ENCODE measurements around the gene ZBTB12. TPM values are rescaled to one million over a fixed set of nuclear protein-coding genes. Genes with fewer than 3 reads are reported as not detected.
"Not testable (repeated sequence)": the region's sequence is repeated elsewhere in the genome, so short reads cannot be mapped to it uniquely, and the experiment has no call there.

ZBTB12 gene, protein sequence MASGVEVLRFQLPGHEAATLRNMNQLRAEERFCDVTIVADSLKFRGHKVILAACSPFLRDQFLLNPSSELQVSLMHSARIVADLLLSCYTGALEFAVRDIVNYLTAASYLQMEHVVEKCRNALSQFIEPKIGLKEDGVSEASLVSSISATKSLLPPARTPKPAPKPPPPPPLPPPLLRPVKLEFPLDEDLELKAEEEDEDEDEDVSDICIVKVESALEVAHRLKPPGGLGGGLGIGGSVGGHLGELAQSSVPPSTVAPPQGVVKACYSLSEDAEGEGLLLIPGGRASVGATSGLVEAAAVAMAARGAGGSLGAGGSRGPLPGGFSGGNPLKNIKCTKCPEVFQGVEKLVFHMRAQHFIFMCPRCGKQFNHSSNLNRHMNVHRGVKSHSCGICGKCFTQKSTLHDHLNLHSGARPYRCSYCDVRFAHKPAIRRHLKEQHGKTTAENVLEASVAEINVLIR
- polyA plus RNA-seq (ENCODE audit: insufficient read length in 3 of 3), result 10 to 100 TPM; 27.7 to 35.2 (median 29.6) TPM
- long read RNA-seq, donor 1, transcript ZBTB12-201 (2 exons, 1,875 nt), result major isoform, 6 of 6 reads
- long read RNA-seq, donor 1, partial matches to known transcripts, result 0 of 6 reads
- long read RNA-seq, donor 1, other reads (novel, unspliced or antisense), result 0 of 6 reads
- long read RNA-seq, donor 2, transcript ZBTB12-201 (2 exons, 1,875 nt), result major isoform, 10 of 10 reads
- long read RNA-seq, donor 2, partial matches to known transcripts, result 0 of 10 reads
- long read RNA-seq, donor 2, other reads (novel, unspliced or antisense), result 0 of 10 reads
- long read RNA-seq, donor 3, transcript ZBTB12-201 (2 exons, 1,875 nt), result major isoform, 8 of 8 reads
- long read RNA-seq, donor 3, partial matches to known transcripts, result 0 of 8 reads
- long read RNA-seq, donor 3, other reads (novel, unspliced or antisense), result 0 of 8 reads
- long read RNA-seq, donor 4, transcript ZBTB12-201 (2 exons, 1,875 nt), result major isoform, 8 of 8 reads
- long read RNA-seq, donor 4, partial matches to known transcripts, result 0 of 8 reads
- long read RNA-seq, donor 4, other reads (novel, unspliced or antisense), result 0 of 8 reads
- long read RNA-seq, donor 5, partial matches to known transcripts, result 0 of 2 reads
- long read RNA-seq, donor 5, other reads (novel, unspliced or antisense), result 0 of 2 reads
- long read RNA-seq, donor 6, transcript ZBTB12-201 (2 exons, 1,875 nt), result major isoform, 12 of 12 reads
- long read RNA-seq, donor 6, partial matches to known transcripts, result 0 of 12 reads
- long read RNA-seq, donor 6, other reads (novel, unspliced or antisense), result 0 of 12 reads
- long read RNA-seq, donor 7, transcript ZBTB12-201 (2 exons, 1,875 nt), result major isoform, 13 of 13 reads
- long read RNA-seq, donor 7, partial matches to known transcripts, result 0 of 13 reads
- long read RNA-seq, donor 7, other reads (novel, unspliced or antisense), result 0 of 13 reads
- long read RNA-seq, donor 8, partial matches to known transcripts, result 0 of 1 reads
- long read RNA-seq, donor 8, other reads (novel, unspliced or antisense), result 0 of 1 reads
- long read RNA-seq, donor 9, transcript ZBTB12-201 (2 exons, 1,875 nt), result major isoform, 6 of 6 reads
- long read RNA-seq, donor 9, partial matches to known transcripts, result 0 of 6 reads
- long read RNA-seq, donor 9, other reads (novel, unspliced or antisense), result 0 of 6 reads
- long read RNA-seq, donor 10, partial matches to known transcripts, result 0 of 4 reads
- long read RNA-seq, donor 10, other reads (novel, unspliced or antisense), result 0 of 4 reads
- long read RNA-seq, donor 11, partial matches to known transcripts, result 0 of 2 reads
- long read RNA-seq, donor 11, other reads (novel, unspliced or antisense), result 0 of 2 reads
- long read RNA-seq, donor 12, transcript ZBTB12-201 (2 exons, 1,875 nt), result major isoform, 10 of 10 reads
- long read RNA-seq, donor 12, partial matches to known transcripts, result 0 of 10 reads
- long read RNA-seq, donor 12, other reads (novel, unspliced or antisense), result 0 of 10 reads
- long read RNA-seq, donor 13, transcript ZBTB12-201 (2 exons, 1,875 nt), result major isoform, 5 of 5 reads
- long read RNA-seq, donor 13, partial matches to known transcripts, result 0 of 5 reads
- long read RNA-seq, donor 13, other reads (novel, unspliced or antisense), result 0 of 5 reads
- long read RNA-seq, donor 14, transcript ZBTB12-201 (2 exons, 1,875 nt), result major isoform, 13 of 13 reads
- long read RNA-seq, donor 14, partial matches to known transcripts, result 0 of 13 reads
- long read RNA-seq, donor 14, other reads (novel, unspliced or antisense), result 0 of 13 reads
- long read RNA-seq, donor 15, partial matches to known transcripts, result 0 of 4 reads
- long read RNA-seq, donor 15, other reads (novel, unspliced or antisense), result 0 of 4 reads
- long read RNA-seq, donor 16, transcript ZBTB12-201 (2 exons, 1,875 nt), result major isoform, 12 of 18 reads
- long read RNA-seq, donor 16, partial matches to known transcripts, result 6 of 18 reads
- long read RNA-seq, donor 16, other reads (novel, unspliced or antisense), result 0 of 18 reads

GRCh38 chr6:31901953-31902643, at the start of gene ZBTB12:
ZBTB12 (minus strand) TSS chr6:31902086; CDS start chr6:31901305, 781 bp downstream.
- peak; percentile 98 for DNase-seq

GRCh38 chr6:31949926-31950548, 48.2 kb upstream of the ZBTB12 start:
- DNase-seq, result no peak

DNA sequence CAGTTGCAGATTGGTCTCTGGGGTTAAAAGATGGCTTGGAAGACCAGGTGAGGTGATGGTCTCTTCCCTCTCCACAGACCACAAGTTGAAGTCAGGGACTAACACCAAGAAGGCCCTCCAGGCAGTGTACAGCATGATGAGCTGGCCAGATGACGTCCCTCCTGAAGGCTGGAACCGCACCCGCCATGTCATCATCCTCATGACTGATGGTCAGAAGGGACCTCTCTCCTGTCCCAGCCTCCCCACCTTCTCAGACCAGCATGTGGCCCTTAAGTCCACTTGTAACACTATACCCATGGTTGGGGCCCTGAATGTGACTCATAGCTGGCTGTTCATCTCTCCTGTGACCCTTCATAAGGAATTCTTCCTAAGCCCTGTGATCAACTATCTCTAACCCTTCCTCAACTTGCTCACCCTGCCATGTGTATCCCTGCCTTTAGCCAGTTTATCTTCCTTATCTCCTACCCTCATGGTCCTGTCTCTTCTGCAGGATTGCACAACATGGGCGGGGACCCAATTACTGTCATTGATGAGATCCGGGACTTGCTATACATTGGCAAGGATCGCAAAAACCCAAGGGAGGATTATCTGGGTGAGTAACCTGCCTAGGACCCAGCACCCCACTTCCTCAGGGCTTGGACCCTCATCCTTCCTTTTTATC, 47.0 kb upstream of the ZBTB12 start:
- DNase-seq, result no peak

DNA sequence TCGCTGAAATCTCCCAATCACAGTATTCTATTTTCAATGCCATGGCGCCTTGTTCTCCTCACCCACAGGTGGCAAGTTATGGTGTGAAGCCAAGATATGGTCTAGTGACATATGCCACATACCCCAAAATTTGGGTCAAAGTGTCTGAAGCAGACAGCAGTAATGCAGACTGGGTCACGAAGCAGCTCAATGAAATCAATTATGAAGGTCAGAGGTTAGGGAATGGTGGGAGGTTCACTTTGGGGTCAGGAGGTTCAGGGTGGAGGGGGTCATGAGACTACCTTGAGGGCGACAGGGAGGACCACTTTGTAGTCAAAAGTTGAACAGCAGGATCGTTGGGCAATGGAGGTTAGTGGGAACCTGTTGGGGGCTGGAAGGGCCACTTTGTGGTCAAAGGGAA, 46.4 kb upstream of the ZBTB12 start:
- no peak for DNase-seq

DNA sequence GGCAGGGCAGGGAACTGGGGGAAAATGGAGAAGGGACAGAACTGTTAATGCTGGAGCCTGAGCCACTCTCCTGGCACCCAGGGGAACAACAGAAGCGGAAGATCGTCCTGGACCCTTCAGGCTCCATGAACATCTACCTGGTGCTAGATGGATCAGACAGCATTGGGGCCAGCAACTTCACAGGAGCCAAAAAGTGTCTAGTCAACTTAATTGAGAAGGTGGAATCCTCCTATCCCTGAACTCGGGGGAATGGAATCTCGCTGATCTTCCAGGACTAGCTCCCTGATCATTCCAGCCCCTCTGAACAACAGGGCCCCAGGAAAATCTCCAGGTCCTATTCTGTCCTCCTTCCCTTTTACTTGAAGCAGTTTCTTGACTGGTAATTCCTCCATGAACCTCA, 46.0 kb upstream of the ZBTB12 start:
- no peak for DNase-seq

DNA sequence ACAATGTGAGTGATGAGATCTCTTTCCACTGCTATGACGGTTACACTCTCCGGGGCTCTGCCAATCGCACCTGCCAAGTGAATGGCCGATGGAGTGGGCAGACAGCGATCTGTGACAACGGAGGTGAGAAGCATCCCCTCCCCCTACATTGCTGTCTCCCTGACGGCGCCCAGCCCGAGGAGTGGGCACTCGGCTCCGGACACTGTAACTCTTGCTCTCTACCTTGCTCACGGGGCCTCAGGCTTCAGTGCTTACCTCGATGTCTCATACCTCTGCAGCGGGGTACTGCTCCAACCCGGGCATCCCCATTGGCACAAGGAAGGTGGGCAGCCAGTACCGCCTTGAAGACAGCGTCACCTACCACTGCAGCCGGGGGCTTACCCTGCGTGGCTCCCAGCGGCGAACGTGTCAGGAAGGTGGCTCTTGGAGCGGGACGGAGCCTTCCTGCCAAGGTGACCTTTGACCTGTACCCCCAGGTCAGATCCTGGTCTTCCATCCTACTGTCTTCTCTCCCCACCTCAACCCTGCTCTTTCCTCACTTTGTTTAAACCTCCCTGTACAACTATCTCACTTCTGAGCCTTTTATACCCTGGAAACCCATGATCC, 45.3 kb upstream of the ZBTB12 start:
- no peak for DNase-seq

DNA sequence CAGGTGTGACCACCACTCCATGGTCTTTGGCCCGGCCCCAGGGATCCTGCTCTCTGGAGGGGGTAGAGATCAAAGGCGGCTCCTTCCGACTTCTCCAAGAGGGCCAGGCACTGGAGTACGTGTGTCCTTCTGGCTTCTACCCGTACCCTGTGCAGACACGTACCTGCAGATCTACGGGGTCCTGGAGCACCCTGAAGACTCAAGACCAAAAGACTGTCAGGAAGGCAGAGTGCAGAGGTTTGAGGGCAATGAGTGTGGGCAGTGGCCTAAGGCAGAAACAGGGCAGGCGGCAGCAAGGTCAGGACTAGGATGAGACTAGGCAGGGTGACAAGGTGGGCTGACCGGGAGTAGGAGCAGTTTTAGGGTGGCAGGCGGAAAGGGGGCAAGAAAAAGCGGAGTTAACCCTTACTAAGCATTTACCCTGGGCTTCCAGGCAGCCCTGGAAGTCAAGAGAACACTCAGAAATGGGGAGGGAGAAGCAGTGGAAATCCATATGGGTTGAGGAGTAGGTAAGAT, 44.5 kb upstream of the ZBTB12 start:
- no peak for DNase-seq

GRCh38 chr6:31945507-31946369, 43.9 kb upstream of the ZBTB12 start, which contains the start of gene CFB:
CFB (plus strand) TSS chr6:31946095; CDS start chr6:31946222, 127 bp downstream.
- DNase-seq, result peak; percentile 17

DNA sequence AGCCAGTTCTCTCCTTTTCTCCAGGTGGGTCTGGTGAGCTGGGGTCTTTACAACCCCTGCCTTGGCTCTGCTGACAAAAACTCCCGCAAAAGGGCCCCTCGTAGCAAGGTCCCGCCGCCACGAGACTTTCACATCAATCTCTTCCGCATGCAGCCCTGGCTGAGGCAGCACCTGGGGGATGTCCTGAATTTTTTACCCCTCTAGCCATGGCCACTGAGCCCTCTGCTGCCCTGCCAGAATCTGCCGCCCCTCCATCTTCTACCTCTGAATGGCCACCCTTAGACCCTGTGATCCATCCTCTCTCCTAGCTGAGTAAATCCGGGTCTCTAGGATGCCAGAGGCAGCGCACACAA, 43.2 kb upstream of the ZBTB12 start:
- DNase-seq, result no peak

- DNase-seq, result no peak
These were observed 41.9 kb upstream of the ZBTB12 start for GRCh38 chr6:31943742-31944141.

GRCh38 chr6:31940256-31940664, 38.4 kb upstream of the ZBTB12 start:
- DNase-seq, result no peak

- no peak for DNase-seq
These were observed 33.9 kb upstream of the ZBTB12 start for GRCh38 chr6:31935823-31936222.

DNA sequence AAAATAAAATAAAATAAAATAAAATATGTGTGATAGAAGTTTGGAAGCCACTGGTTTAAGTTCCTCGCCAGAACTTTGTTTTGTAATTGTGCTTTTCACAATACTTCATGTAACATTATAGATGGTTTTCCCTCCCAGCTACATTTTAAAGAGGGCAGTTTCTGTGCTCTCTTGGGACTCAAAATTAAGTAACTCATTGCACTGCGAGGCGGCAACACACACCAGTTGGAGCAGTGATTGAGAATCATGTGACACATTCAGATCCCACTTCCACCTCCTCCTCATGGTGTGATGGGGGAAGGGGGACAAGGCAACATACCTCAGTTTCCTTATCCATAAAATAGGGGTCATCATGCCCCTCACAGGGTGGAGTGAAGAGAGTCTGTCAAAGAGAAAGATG, 33.1 kb upstream of the ZBTB12 start:
- no peak for DNase-seq

DNA sequence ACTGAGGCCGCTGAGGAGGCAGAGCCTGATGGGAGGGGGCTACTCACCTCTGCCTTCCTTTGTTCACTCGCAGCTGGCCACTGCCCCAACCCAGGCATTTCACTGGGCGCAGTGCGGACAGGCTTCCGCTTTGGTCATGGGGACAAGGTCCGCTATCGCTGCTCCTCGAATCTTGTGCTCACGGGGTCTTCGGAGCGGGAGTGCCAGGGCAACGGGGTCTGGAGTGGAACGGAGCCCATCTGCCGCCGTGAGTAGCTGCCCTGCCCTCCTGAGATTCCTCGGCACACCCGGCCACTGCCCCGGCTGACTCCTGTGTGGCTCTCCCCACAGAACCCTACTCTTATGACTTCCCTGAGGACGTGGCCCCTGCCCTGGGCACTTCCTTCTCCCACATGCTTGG, 31.7 kb upstream of the ZBTB12 start:
- no peak for DNase-seq

- DNase-seq, result not testable (repeated sequence)
These were observed 30.3 kb upstream of the ZBTB12 start for GRCh38 chr6:31932137-31932536.

DNA sequence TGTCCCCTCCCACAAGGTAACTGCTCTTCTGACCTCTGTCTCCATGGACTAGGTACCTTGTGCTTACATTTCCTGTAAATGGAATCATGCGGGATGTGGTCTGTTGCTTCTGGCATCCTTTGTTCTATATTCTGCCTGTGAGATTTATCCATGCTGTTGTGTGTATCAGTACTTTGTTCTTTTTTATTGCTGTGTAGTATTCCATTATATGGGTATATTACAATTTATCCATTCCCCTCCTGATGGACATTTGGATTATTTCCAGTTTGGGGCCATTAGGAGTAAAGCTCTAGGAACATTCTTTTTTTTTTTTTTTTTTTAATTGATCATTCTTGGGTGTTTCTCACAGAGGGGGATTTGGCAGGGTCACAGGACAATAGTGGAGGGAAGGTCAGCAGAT, 29.1 kb upstream of the ZBTB12 start:
- no peak for DNase-seq
